Measurements from ENCODE around the gene TMEM186.

DNA sequence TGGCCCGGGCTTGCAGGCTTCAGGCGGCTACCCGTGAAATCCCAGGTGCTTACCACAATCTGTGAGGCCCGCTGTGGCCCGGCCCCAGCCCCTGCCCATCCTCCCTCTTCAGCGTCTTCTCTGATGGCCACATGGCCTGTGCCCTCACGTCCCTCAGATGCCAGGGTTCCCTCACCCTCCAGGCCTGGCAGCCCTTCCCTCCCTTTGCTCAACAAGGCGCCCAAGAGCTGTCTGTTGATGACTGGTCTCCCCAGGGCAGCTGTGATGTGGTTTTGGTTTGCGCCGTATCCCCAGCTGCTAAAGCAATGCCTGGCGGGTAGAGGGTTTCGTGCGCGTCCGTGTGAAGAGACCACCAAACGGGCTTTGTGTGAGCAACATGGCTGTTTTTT lies 35.3 kb upstream of the TMEM186 start:
- no peak for TF ChIP-seq ARHGAP35 (IDR thresholded peaks at IDR 0.05; ENCODE audit: partially characterized antibody)
- TF ChIP-seq, protein P1, sequence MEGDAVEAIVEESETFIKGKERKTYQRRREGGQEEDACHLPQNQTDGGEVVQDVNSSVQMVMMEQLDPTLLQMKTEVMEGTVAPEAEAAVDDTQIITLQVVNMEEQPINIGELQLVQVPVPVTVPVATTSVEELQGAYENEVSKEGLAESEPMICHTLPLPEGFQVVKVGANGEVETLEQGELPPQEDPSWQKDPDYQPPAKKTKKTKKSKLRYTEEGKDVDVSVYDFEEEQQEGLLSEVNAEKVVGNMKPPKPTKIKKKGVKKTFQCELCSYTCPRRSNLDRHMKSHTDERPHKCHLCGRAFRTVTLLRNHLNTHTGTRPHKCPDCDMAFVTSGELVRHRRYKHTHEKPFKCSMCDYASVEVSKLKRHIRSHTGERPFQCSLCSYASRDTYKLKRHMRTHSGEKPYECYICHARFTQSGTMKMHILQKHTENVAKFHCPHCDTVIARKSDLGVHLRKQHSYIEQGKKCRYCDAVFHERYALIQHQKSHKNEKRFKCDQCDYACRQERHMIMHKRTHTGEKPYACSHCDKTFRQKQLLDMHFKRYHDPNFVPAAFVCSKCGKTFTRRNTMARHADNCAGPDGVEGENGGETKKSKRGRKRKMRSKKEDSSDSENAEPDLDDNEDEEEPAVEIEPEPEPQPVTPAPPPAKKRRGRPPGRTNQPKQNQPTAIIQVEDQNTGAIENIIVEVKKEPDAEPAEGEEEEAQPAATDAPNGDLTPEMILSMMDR (IDR thresholded peaks at IDR 0.05 in 2 of 3, conservative IDR thresholded peaks at IDR 0.05 in 1 of 3; ENCODE audit: insufficient read depth in 2 of 3, low read depth in 1 of 3, low read length in 3 of 3): no peak
- no peak for TF ChIP-seq CBX3 (IDR thresholded peaks at IDR 0.05; ENCODE audit: borderline replicate concordance in 1 of 2, low read length in 2 of 2)
- no peak for TF ChIP-seq ZNF239 (CRISPR knock-in tag; IDR thresholded peaks at IDR 0.05)
- no peak for TF ChIP-seq ZNF507 (tag; conservative IDR thresholded peaks at IDR 0.05)
- no peak for TF ChIP-seq USF1 (CRISPR knock-in tag; IDR thresholded peaks at IDR 0.05)
- TF ChIP-seq U2AF2 (optimal IDR thresholded peaks at IDR 0.05; ENCODE audit: low read depth, low read length): no peak
- TF ChIP-seq MTA2 (IDR thresholded peaks at IDR 0.05; ENCODE audit: low read depth): no peak
- TF ChIP-seq ZKSCAN1 (IDR thresholded peaks at IDR 0.05; ENCODE audit: low read depth, low read length): no peak

Data from K562 (cell line).